ENCODE results near the gene HSBP1L1.

GRCh38 chr18:79944126-79944731 is 20.2 kb upstream of the HSBP1L1 start:
- TF ChIP-seq JUND (IDR thresholded peaks at IDR 0.05): no peak
- TF ChIP-seq CTCF (IDR thresholded peaks at IDR 0.05; ENCODE audit: low read depth, low read length, missing input control): no peak
- no peak for TF ChIP-seq FOXA2 (IDR thresholded peaks at IDR 0.05)
- TF ChIP-seq ZBTB33 (IDR thresholded peaks at IDR 0.05): no peak
- TF ChIP-seq RXRA (IDR thresholded peaks at IDR 0.05): no peak
- no peak for TF ChIP-seq SP1 (IDR thresholded peaks at IDR 0.05)
- TF ChIP-seq MAX (IDR thresholded peaks at IDR 0.05): no peak
- TF ChIP-seq RAD21 (IDR thresholded peaks at IDR 0.05): no peak
- TF ChIP-seq TAF1 (conservative IDR thresholded peaks at IDR 0.05): no peak
